GM12891 (cell line): ENCODE measurements around the gene ARHGEF28.

Experiments
- DNase-seq: peaks from one replicate; pipeline ENCODE4 v3.0.0; 2011; ENCODE audit warnings: low spot score; ENCODE audit not compliant: insufficient read length
- FAIRE-seq: peaks from 2 replicates; lab custom pipeline; 2011; peaks lifted over from hg19 to GRCh38; lab: Jason Lieb, UNC
- PAX5 ChIP-seq: IDR thresholded peaks from 2 replicates; pipeline ENCODE4 v1.6.1; 2011; ENCODE audit warnings: low read length, moderate library complexity, mild to moderate bottlenecking; ENCODE audit not compliant: insufficient read depth, severe bottlenecking
- POLR2A ChIP-seq: IDR thresholded peaks from 2 replicates; pipeline ENCODE4 v1.6.1; 2011; ENCODE audit warnings: low read depth, low read length, control low read depth
- POLR2AphosphoS5 ChIP-seq: IDR thresholded peaks from 2 replicates; pipeline ENCODE4 v1.6.1; 2011; ENCODE audit warnings: low read depth, low read length, control low read depth
- POU2F2 ChIP-seq: IDR thresholded peaks from 2 replicates; pipeline ENCODE4 v1.6.1; 2011; ENCODE audit warnings: low read depth, mild to moderate bottlenecking, control low read depth, low read length, moderate library complexity
- SPI1 ChIP-seq: IDR thresholded peaks from 2 replicates; pipeline ENCODE4 v1.6.1; 2011; ENCODE audit warnings: low read depth, low read length, control low read depth
- TAF1 ChIP-seq: IDR thresholded peaks from 2 replicates; pipeline ENCODE4 v1.6.1; 2011; ENCODE audit warnings: low read depth, low read length, control low read depth

The ARHGEF28 gene

GRCh38 chr5:73983644-73984043 is 357.6 kb downstream of the ARHGEF28 start:
- no peak for TF ChIP-seq SPI1
- no peak for TF ChIP-seq POLR2A
- TF ChIP-seq POLR2AphosphoS5 = no peak
- TF ChIP-seq TAF1 = no peak
- TF ChIP-seq PAX5 = no peak
- TF ChIP-seq POU2F2 = no peak
- FAIRE-seq = no peak
- no peak for DNase-seq

DNA sequence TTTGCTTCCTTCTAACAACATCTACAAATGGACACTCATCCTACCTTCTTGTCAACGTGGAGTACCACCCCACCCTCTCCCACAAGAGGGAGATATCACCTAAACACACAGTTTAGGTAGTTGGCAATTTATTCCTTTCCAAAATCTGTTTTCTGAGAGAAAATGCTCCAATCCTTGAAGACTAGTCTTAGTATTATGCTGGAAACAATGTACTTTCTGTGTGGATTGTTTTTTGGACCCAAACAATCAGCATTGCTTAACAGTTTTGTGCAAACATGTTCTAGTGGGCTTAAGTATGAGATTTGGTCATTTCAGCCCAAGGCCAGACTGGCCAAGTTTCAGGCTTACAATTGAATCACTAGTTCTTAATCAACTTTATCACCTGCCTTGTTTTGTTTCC is 359.1 kb downstream of the ARHGEF28 start:
- TF ChIP-seq POLR2A = no peak
- TF ChIP-seq TAF1 = no peak
- no peak for DNase-seq
- FAIRE-seq = no peak

GRCh38 chr5:73986729-73987128 is 360.7 kb downstream of the ARHGEF28 start:
- FAIRE-seq = no peak
- TF ChIP-seq POLR2A (no peak), SPI1 (no peak), PAX5 (no peak), POU2F2 (no peak), TAF1 (no peak), POLR2AphosphoS5 (no peak)

DNA sequence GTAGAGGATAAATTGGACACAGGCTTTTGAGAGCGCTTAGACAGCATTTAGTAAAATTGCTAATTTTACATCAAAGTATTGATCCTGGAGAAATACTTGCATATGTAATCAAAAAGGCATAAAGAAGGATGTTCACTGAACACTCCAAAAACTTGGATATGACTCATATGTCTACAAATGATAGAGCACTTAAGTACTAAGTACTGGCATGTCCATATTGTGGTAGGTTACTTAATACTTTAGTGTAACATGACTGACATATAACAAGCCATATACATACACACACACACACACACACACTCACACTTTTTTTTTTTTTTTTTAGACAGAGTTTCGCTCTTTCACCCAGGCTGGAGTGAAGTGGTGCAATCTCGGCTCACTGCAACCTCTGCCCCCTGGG is 361.9 kb downstream of the ARHGEF28 start:
- TF ChIP-seq POLR2AphosphoS5 (no peak), TAF1 (no peak), POU2F2 (no peak), SPI1 (no peak), POLR2A (no peak), PAX5 (no peak)
- FAIRE-seq (no peak), DNase-seq (no peak)

More at GRCh38 chr5:73986729-73987128, 360.7 kb downstream of the ARHGEF28 start:
- DNase-seq = no peak

DNA sequence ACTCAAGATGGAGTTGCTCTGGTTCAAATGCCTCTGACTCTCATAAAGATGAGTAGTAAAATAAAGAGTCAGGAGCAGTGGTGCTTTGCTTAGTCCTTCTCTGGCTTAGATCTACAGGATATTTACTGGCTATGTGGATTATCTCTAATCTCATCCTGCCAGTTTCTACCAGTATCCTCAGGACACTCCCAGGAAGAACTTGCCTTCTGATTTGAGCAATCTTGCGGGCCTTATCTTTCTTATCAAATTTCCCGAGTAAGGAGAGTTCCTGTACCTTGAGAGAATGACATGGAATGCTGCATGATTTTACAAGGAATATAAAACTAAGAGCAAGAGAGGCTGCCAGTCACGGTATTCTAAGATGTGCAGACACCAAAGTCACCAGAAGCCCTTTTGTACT is 364.0 kb downstream of the ARHGEF28 start:
- DNase-seq = no peak
- FAIRE-seq = no peak
- no peak for TF ChIP-seq POU2F2
- no peak for TF ChIP-seq PAX5
- no peak for TF ChIP-seq POLR2AphosphoS5
- TF ChIP-seq POLR2A = no peak
- TF ChIP-seq TAF1 = no peak
- no peak for TF ChIP-seq SPI1
